Measurements from ENCODE around the gene IFT80. TPM values are rescaled to one million over a fixed set of nuclear protein-coding genes. Genes with fewer than 3 reads are reported as not detected.

The IFT80 gene
- total and polyA plus RNA-seq, 2 donors (not counting 1 experiment from before 2014, with no cell fraction given), result 17.7 to 44.1 TPM

GRCh38 chr3:160378331-160379109 is 20.5 kb downstream of the IFT80 start:
- H3K36me3 ChIP-seq (replicated peaks in 1 of 2; ENCODE audit: control extremely low read depth in 1 of 2, control insufficient read depth in 1 of 2, extremely low read depth in 1 of 2, insufficient read depth in 2 of 2, low read length in 1 of 2), result peaks cover 7 to 22% of the 10 kb centered on the region in 2 experiments
- ATAC-seq (ENCODE audit: low read depth) (no peak), DNase-seq (no peak)
- H3K79me2 ChIP-seq (ENCODE audit: control insufficient read depth, insufficient read depth, low read length), result no peaks in the 10 kb centered on the region
- TF ChIP-seq EZH2 (IDR thresholded peaks at IDR 0.05; ENCODE audit: borderline replicate concordance, insufficient read depth, low read depth, low read length, poor library complexity, severe bottlenecking) (no peak), CTCF (IDR thresholded peaks at IDR 0.05) (no peak)
- ChIA-PET CTCF (interaction anchor here (0.6 kb wide), 1 partner anchor 65 kb away, joined by 3 read pairs; no protein-coding TSS in a partner anchor), POLR2A (no interaction called here)
- no peaks in the 10 kb centered on the region for H3K27me3 ChIP-seq (replicated peaks in 1 of 4; ENCODE audit: control extremely low read depth in 1 of 4, control insufficient read depth in 3 of 4, insufficient read depth in 4 of 4, low read length in 3 of 4)
- no peaks in the 10 kb centered on the region for H4K20me1 ChIP-seq (ENCODE audit: control insufficient read depth, insufficient read depth, low read length, poor library complexity, severe bottlenecking)
- no peaks in the 10 kb centered on the region for H3K9me3 Mint-ChIP-seq (ENCODE audit: insufficient read depth)
- no peak overlapping the region for H3K4me3 Mint-ChIP-seq
- no peak overlapping the region for H2AFZ ChIP-seq (ENCODE audit: insufficient read depth, low read depth, low read length, poor library complexity, severe bottlenecking)
- H3K9me3 ChIP-seq (ENCODE audit: control extremely low read depth in 1 of 3, control insufficient read depth in 2 of 3, insufficient read depth in 1 of 3, low read length in 2 of 3), result no peaks in the 10 kb centered on the region
- H3K27me3 Mint-ChIP-seq, result no peaks in the 10 kb centered on the region
- H3K4me3 ChIP-seq (ENCODE audit: control extremely low read depth in 1 of 5, extremely low read depth in 1 of 5, insufficient read depth in 1 of 5, low read depth in 2 of 5, low read length in 4 of 5), result no peak overlapping the region
- no peak overlapping the region for H3K4me2 ChIP-seq (replicated peaks; ENCODE audit: low read depth, low read length, poor library complexity, severe bottlenecking)
- intact Hi-C loops (cut with micrococcal nuclease), result no loop called here
- H3K4me1 Mint-ChIP-seq, result no peaks in the 10 kb centered on the region
- H3K4me1 ChIP-seq (ENCODE audit: control insufficient read depth in 2 of 2, insufficient read depth in 2 of 2, low read length in 2 of 2), result no peaks in the 10 kb centered on the region
- H3K27ac ChIP-seq (ENCODE audit: low read length in 2 of 2), result no peak overlapping the region
- H3K27ac Mint-ChIP-seq, result no peak overlapping the region
- WGBS (ENCODE audit: insufficient coverage), result no CpG with 5 or more reads among the region's 1 CpG
- H3K9ac ChIP-seq (ENCODE audit: low read length), result no peak overlapping the region

- POLR2A ChIA-PET, result no interaction called here
- Histone ChIP-seq H4K20me1 (ENCODE audit: control insufficient read depth, insufficient read depth, low read length, poor library complexity, severe bottlenecking) (no peaks in the 10 kb centered on the region), H3K36me3 (replicated peaks in 1 of 2; ENCODE audit: control extremely low read depth in 1 of 2, control insufficient read depth in 1 of 2, extremely low read depth in 1 of 2, insufficient read depth in 2 of 2, low read length in 1 of 2) (peaks cover 7 to 23% of the 10 kb centered on the region in 2 experiments), H3K4me1 (ENCODE audit: control insufficient read depth in 2 of 2, insufficient read depth in 2 of 2, low read length in 2 of 2) (no peaks in the 10 kb centered on the region), H3K27me3 (replicated peaks in 1 of 4; ENCODE audit: control extremely low read depth in 1 of 4, control insufficient read depth in 3 of 4, insufficient read depth in 4 of 4, low read length in 3 of 4) (no peaks in the 10 kb centered on the region), H3K9me3 (ENCODE audit: control extremely low read depth in 1 of 3, control insufficient read depth in 2 of 3, insufficient read depth in 1 of 3, low read length in 2 of 3) (no peaks in the 10 kb centered on the region), H3K9ac (ENCODE audit: low read length) (no peak overlapping the region), H3K27ac (ENCODE audit: low read length in 2 of 2) (no peak overlapping the region), H3K79me2 (ENCODE audit: control insufficient read depth, insufficient read depth, low read length) (no peaks in the 10 kb centered on the region), H3K4me3 (ENCODE audit: control extremely low read depth in 1 of 5, extremely low read depth in 1 of 5, insufficient read depth in 1 of 5, low read depth in 2 of 5, low read length in 4 of 5) (no peak overlapping the region), H3K4me2 (replicated peaks; ENCODE audit: low read depth, low read length, poor library complexity, severe bottlenecking) (no peak overlapping the region), H2AFZ (ENCODE audit: insufficient read depth, low read depth, low read length, poor library complexity, severe bottlenecking) (no peak overlapping the region)
- WGBS (ENCODE audit: insufficient coverage), result 100% methylated on average over 2 of the region's 2 CpGs
- no peak overlapping the region for H3K4me3 Mint-ChIP-seq
- intact Hi-C loops (cut with micrococcal nuclease), result no loop called here
- H3K27ac Mint-ChIP-seq, result no peak overlapping the region
- ATAC-seq (ENCODE audit: low read depth) (no peak), DNase-seq (no peak)
- H3K9me3 Mint-ChIP-seq (ENCODE audit: insufficient read depth), result no peaks in the 10 kb centered on the region
- TF ChIP-seq CTCF (IDR thresholded peaks at IDR 0.05), result no peak
- TF ChIP-seq EZH2 (IDR thresholded peaks at IDR 0.05; ENCODE audit: borderline replicate concordance, insufficient read depth, low read depth, low read length, poor library complexity, severe bottlenecking), result no peak
- no peaks in the 10 kb centered on the region for H3K27me3 Mint-ChIP-seq
- no peaks in the 10 kb centered on the region for H3K4me1 Mint-ChIP-seq
- CTCF ChIA-PET, result interaction anchor here (1.1 to 1.2 kb wide), 2 partner anchors 32 to 36 kb away, joined by 3 to 4 read pairs; no protein-coding TSS in a partner anchor
These were observed 22.3 kb downstream of the IFT80 start for GRCh38 chr3:160376681-160377080.
